Measurements from ENCODE around the gene RINT1. TPM values are rescaled to one million over a fixed set of nuclear protein-coding genes. Genes with fewer than 3 reads are reported as not detected.
"Not testable (repeated sequence)": the region's sequence is repeated elsewhere in the genome, so short reads cannot be mapped to it uniquely, and the experiment has no call there.

Gene RINT1
- total RNA-seq, 2 experiments from 2014 or later, result 21.7 to 22.5 TPM

- no peaks in the 10 kb centered on the region for H3K9me3 Mint-ChIP-seq
- ChIA-PET POLR2A (interaction anchor here (3.0 kb wide), 1 partner anchor 10 kb away, joined by 13 read pairs; the partner anchor contains the start of gene RINT1), CTCF (no interaction called here)
- DNase-seq, result peak; percentile 90
- peak; percentile 93 for ATAC-seq
- H3K27me3 Mint-ChIP-seq, result no peaks in the 10 kb centered on the region
- TF ChIP-seq CTCF (IDR thresholded peaks at IDR 0.05), result no peak
- peak within 1 kb of the TSS; percentile 95 for H3K4me3 Mint-ChIP-seq
- peak within 1 kb of the TSS; percentile 93 for H3K27ac Mint-ChIP-seq
- intact Hi-C loops (cut with micrococcal nuclease), result no loop called here
- peaks cover 18% of the 10 kb centered on the region for H3K4me1 Mint-ChIP-seq (ENCODE audit: low read depth)
- peaks cover 20% of the 10 kb centered on the region for H3K36me3 Mint-ChIP-seq (ENCODE audit: low read depth)
These were observed 10.1 kb upstream of the RINT1 start, which contains the start of gene PUS7 for GRCh38 chr7:105521717-105522463. TSS of gene PUS7 (minus strand) at chr7:105522271. CDS start at chr7:105508512, 13,759 bp downstream.

- POLR2A ChIA-PET; intact Hi-C loops (cut with micrococcal nuclease); DNase-seq; ATAC-seq; H3K27me3 Mint-ChIP-seq; H3K27ac Mint-ChIP-seq; H3K4me3 Mint-ChIP-seq; H3K9me3 Mint-ChIP-seq; CTCF ChIA-PET: not testable (repeated sequence)
- peaks cover 14% of the 10 kb centered on the region for H3K4me1 Mint-ChIP-seq (ENCODE audit: low read depth)
- peaks cover 10% of the 10 kb centered on the region for H3K36me3 Mint-ChIP-seq (ENCODE audit: low read depth)
These were observed 7.6 kb upstream of the RINT1 start for GRCh38 chr7:105524423-105524822.

DNA sequence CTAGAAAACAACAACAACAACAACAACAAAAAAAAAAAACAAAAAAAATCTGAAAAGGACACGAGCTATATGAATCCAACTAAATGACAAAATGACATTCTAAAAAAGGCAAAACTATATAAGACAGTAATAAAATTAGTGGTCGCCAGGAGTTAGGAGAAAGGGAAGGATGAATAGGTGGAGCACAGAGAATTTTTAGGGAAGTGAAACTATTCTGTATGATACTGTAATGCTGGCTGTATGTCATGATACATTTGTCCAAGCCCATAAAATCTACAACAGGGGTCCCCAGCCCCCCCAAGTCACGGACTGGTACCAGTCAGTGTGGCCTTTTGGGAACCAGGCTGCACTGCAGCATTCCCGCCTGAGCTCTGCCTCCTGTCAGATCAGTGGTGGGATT is 7.2 kb upstream of the RINT1 start:
- POLR2A ChIA-PET, result no interaction called here
- TF ChIP-seq CTCF (IDR thresholded peaks at IDR 0.05), result no peak
- DNase-seq, result no peak
- Mint-ChIP-seq H3K27me3 (no peaks in the 10 kb centered on the region), H3K4me1 (ENCODE audit: low read depth) (peaks cover 10% of the 10 kb centered on the region), H3K9me3 (no peaks in the 10 kb centered on the region), H3K4me3 (no peak overlapping the region), H3K27ac (no peak overlapping the region), H3K36me3 (ENCODE audit: low read depth) (peaks cover 6% of the 10 kb centered on the region)
- intact Hi-C loops (cut with micrococcal nuclease), result no loop called here
- ATAC-seq, result no peak
- CTCF ChIA-PET, result no interaction called here

GRCh38 chr7:105527737-105528136 is 4.3 kb upstream of the RINT1 start:
- H3K27ac Mint-ChIP-seq; POLR2A ChIA-PET; H3K27me3 Mint-ChIP-seq; ATAC-seq; DNase-seq; CTCF ChIA-PET; H3K36me3 Mint-ChIP-seq (ENCODE audit: low read depth); H3K4me1 Mint-ChIP-seq (ENCODE audit: low read depth); H3K4me3 Mint-ChIP-seq; intact Hi-C loops (cut with micrococcal nuclease); H3K9me3 Mint-ChIP-seq: not testable (repeated sequence)

DNA sequence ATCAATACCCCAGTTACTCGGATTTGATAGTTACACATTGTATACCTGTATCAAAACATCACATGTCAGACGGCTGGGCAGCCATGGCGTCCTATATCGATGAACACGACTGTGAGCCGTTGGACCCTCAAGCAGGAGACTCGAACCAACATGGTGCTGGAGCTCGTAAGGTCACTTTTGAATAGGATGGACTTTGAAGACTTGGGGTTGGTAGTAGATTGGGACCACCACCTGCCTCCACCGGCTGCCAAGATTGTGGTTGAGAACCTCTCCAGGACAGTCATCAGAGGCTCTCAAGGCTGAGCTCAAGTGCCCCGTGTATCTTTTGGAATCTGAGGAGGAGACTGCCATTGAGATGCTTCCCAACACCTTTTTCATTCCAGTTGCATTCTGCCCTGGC is 1.9 kb upstream of the RINT1 start:
- peak overlapping the region; percentile 51 for H3K4me3 Mint-ChIP-seq
- H3K27me3 Mint-ChIP-seq, result no peaks in the 10 kb centered on the region
- H3K36me3 Mint-ChIP-seq (ENCODE audit: low read depth), result no peaks in the 10 kb centered on the region
- intact Hi-C loops (cut with micrococcal nuclease), result no loop called here
- peak overlapping the region; percentile 49 for H3K27ac Mint-ChIP-seq
- DNase-seq (no peak), ATAC-seq (no peak)
- peaks cover 25% of the 10 kb centered on the region for H3K4me1 Mint-ChIP-seq (ENCODE audit: low read depth)
- ChIA-PET POLR2A (no interaction called here), CTCF (no interaction called here)
- TF ChIP-seq CTCF (IDR thresholded peaks at IDR 0.05), result no peak
- H3K9me3 Mint-ChIP-seq, result no peaks in the 10 kb centered on the region

- peaks cover 25% of the 10 kb centered on the region for H3K4me1 Mint-ChIP-seq (ENCODE audit: low read depth)
- H3K36me3 Mint-ChIP-seq (ENCODE audit: low read depth), result no peaks in the 10 kb centered on the region
- POLR2A ChIA-PET, result interaction anchor here (0.6 kb wide), 1 partner anchor 132 kb away, joined by 3 read pairs; no protein-coding TSS in a partner anchor
- H3K27ac Mint-ChIP-seq, result peak overlapping the region; percentile 49
- H3K4me3 Mint-ChIP-seq, result peak overlapping the region; percentile 51
- H3K9me3 Mint-ChIP-seq, result no peaks in the 10 kb centered on the region
- H3K27me3 Mint-ChIP-seq, result no peaks in the 10 kb centered on the region
- intact Hi-C loops (cut with micrococcal nuclease), result no loop called here
- ATAC-seq, result no peak
- no peak for TF ChIP-seq CTCF (IDR thresholded peaks at IDR 0.05)
- CTCF ChIA-PET, result no interaction called here
- no peak for DNase-seq
These were observed 1.5 kb upstream of the RINT1 start for GRCh38 chr7:105530546-105530945.
